ENCODE measurements around the gene CARD19. TPM values are rescaled to one million over a fixed set of nuclear protein-coding genes. Genes with fewer than 3 reads are reported as not detected.

Gene CARD19
- total RNA-seq, 2 donors from 2014 or later = 16.4 to 21.9 TPM

DNA sequence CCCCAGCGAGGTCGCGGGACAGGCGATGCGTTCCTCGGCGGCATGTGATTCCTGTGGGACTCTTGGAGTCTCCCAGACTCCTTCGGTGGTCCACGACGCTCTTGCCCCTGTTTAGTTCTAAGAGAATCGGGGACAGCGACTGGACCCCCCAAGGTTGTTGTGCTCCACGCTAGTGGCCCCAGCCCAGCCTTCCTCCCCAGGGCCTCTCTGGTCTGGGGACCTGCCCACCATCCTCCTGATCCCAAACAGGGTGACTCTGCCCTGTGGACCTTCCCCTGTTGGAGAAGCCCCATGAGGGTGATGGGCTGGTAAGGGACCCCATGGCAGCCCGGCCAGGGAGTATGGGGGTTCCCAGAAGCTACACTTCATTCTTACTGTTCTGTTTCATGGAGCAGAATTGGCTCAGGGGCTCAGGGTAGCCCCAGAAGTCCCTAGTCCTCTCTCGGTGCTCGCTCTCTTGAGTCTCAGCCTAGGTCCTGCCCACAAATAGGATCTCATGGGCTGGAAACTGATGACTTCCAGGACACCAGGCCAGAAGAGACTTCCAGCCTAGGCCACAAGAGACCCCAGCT lies 880 bp downstream of the CARD19 start:
- TF ChIP-seq, protein P1, sequence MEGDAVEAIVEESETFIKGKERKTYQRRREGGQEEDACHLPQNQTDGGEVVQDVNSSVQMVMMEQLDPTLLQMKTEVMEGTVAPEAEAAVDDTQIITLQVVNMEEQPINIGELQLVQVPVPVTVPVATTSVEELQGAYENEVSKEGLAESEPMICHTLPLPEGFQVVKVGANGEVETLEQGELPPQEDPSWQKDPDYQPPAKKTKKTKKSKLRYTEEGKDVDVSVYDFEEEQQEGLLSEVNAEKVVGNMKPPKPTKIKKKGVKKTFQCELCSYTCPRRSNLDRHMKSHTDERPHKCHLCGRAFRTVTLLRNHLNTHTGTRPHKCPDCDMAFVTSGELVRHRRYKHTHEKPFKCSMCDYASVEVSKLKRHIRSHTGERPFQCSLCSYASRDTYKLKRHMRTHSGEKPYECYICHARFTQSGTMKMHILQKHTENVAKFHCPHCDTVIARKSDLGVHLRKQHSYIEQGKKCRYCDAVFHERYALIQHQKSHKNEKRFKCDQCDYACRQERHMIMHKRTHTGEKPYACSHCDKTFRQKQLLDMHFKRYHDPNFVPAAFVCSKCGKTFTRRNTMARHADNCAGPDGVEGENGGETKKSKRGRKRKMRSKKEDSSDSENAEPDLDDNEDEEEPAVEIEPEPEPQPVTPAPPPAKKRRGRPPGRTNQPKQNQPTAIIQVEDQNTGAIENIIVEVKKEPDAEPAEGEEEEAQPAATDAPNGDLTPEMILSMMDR (conservative IDR thresholded peaks at IDR 0.05) = no peak
- Histone ChIP-seq H3K27me3 (ENCODE audit: control insufficient read depth, insufficient read depth, low read length, poor library complexity, severe bottlenecking) (no peaks in the 10 kb centered on the region), H3K9ac (ENCODE audit: extremely low read depth, low read length, poor library complexity, severe bottlenecking) (peak overlapping the region; percentile 44), H3K27ac (ENCODE audit: low read depth, low read length) (peak overlapping the region; percentile 17), H3K36me3 (ENCODE audit: control insufficient read depth, insufficient read depth, low read length) (no peaks in the 10 kb centered on the region), H3K4me1 (ENCODE audit: control insufficient read depth, insufficient read depth, low read length) (peaks cover 7% of the 10 kb centered on the region), H3K4me3 (ENCODE audit: low read length) (peak overlapping the region; percentile 89), H3K9me3 (ENCODE audit: control insufficient read depth, low read length) (no peaks in the 10 kb centered on the region)
- 36 to 40% methylated on average over 14 to 16 of the region's 16 CpGs for WGBS, 2 experiments (ENCODE audit: insufficient coverage in 1 of 2, insufficient read length in 1 of 2)
- no peak for DNase-seq
- H3K9me3 Mint-ChIP-seq = peaks cover 8% of the 10 kb centered on the region
- no peak overlapping the region for H3K27ac Mint-ChIP-seq
- peaks cover 4% of the 10 kb centered on the region for H3K27me3 Mint-ChIP-seq (ENCODE audit: insufficient read depth)
- H3K36me3 Mint-ChIP-seq (ENCODE audit: low read depth) = no peaks in the 10 kb centered on the region
- peaks cover 5% of the 10 kb centered on the region for H3K4me1 Mint-ChIP-seq
- H3K4me3 Mint-ChIP-seq = peak overlapping the region; percentile 74

DNA sequence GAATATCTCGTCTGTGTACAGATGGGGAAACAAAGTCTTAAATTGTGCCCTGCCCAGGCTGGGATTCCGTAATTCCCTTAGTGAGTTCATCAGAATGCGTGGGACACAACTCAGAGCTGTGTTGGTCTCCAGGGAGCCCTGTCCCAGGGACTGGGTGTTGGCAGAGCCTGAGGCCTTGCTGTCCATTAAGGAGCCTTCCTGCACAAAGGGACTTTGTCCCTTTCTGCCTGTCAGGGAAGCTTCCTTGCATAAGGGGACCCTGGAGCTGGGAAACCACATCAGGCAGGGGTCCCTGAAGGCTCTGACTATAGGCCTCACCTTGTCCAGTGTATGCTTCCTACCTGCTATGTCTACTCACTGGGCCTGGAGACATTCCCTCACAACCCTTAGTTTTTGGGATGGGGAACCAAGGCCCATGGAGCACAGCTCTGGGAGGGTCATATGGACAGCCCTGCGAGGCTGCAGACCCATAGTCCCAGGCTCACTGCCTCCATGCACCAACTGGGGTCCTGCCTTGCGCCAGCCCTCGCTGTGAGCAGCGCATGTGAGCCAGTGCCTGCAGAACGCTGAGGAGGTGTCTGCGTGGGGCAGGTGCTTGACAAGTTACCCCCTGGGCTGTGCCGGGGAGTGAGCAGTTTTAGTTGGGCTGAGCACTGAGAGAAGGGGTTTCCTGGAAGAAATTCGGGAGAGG lies 1.6 kb downstream of the CARD19 start:
- H3K27ac ChIP-seq (ENCODE audit: low read depth, low read length) = peak overlapping the region; percentile 21
- no peaks in the 10 kb centered on the region for H3K36me3 Mint-ChIP-seq (ENCODE audit: low read depth)
- H3K4me3 ChIP-seq (ENCODE audit: low read length) = no peak overlapping the region

DNA sequence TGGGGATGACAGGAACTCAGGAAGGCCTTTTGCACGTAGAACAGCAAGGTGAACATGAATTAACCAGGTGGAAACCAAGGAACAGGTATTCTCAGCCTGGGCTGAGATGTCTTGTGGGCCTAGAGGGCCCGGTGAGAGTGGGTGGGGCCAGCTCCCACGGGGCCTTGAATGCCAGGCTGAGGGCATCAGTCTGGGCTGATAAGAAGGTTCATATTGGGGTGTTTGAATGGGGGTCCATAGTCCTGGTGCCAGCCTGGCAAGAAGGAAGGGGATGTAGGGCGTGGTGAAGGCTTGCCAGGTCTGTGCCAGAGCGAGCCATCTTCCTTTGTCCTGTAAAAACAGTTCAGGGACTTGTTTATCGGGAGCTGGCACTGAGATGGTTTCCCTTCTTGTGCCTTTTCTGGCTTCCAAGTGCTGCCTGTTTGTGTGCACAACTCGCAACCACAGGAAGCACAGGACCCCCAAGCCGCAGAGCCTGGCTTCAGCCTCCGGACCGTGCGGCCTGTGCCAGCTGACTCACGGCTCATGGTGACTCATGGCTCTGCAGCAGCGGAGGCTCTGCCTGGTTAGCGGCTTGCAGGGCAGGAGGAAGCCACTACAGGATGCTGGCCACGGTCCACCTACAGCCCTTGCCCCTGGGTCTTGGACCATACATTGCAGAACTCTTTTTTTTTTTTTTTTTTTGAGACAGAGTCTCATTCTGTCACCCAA lies 2.4 kb downstream of the CARD19 start:
- no peaks in the 10 kb centered on the region for H3K9me3 ChIP-seq (ENCODE audit: control insufficient read depth, low read length)
- Mint-ChIP-seq H3K9me3 (peaks cover 9% of the 10 kb centered on the region), H3K36me3 (ENCODE audit: low read depth) (no peaks in the 10 kb centered on the region), H3K4me1 (peaks cover 5% of the 10 kb centered on the region), H3K27ac (no peak overlapping the region), H3K27me3 (ENCODE audit: insufficient read depth) (peaks cover 4% of the 10 kb centered on the region), H3K4me3 (no peak overlapping the region)
- TF ChIP-seq, protein P1 (conservative IDR thresholded peaks at IDR 0.05) = no peak
- H3K4me3 ChIP-seq (ENCODE audit: low read length) = no peak overlapping the region
- H3K9ac ChIP-seq (ENCODE audit: extremely low read depth, low read length, poor library complexity, severe bottlenecking) = no peak overlapping the region
- WGBS, 2 experiments (ENCODE audit: insufficient coverage in 1 of 2, insufficient read length in 1 of 2) = 82 to 91% methylated on average over 12 to 15 of the region's 15 CpGs
- no peaks in the 10 kb centered on the region for H3K36me3 ChIP-seq (ENCODE audit: control insufficient read depth, insufficient read depth, low read length)
- H3K4me1 ChIP-seq (ENCODE audit: control insufficient read depth, insufficient read depth, low read length) = peaks cover 7% of the 10 kb centered on the region
- no peaks in the 10 kb centered on the region for H3K27me3 ChIP-seq (ENCODE audit: control insufficient read depth, insufficient read depth, low read length, poor library complexity, severe bottlenecking)
- DNase-seq = peak; percentile 42
- no peak overlapping the region for H3K27ac ChIP-seq (ENCODE audit: low read depth, low read length)

More for the DNA sequence above, 1.6 kb downstream of the CARD19 start:
- 77 to 83% methylated on average over 6 to 11 of the region's 11 CpGs for WGBS, 2 experiments (ENCODE audit: insufficient coverage in 1 of 2, insufficient read length in 1 of 2)
- TF ChIP-seq, protein P1 (conservative IDR thresholded peaks at IDR 0.05) = no peak
- Mint-ChIP-seq H3K9me3 (peaks cover 8% of the 10 kb centered on the region), H3K4me1 (peaks cover 5% of the 10 kb centered on the region), H3K4me3 (peak overlapping the region; percentile 74), H3K27ac (no peak overlapping the region), H3K27me3 (ENCODE audit: insufficient read depth) (peaks cover 4% of the 10 kb centered on the region)
- Histone ChIP-seq H3K27me3 (ENCODE audit: control insufficient read depth, insufficient read depth, low read length, poor library complexity, severe bottlenecking) (no peaks in the 10 kb centered on the region), H3K36me3 (ENCODE audit: control insufficient read depth, insufficient read depth, low read length) (no peaks in the 10 kb centered on the region), H3K9ac (ENCODE audit: extremely low read depth, low read length, poor library complexity, severe bottlenecking) (no peak overlapping the region), H3K4me1 (ENCODE audit: control insufficient read depth, insufficient read depth, low read length) (peaks cover 7% of the 10 kb centered on the region), H3K9me3 (ENCODE audit: control insufficient read depth, low read length) (no peaks in the 10 kb centered on the region)
- peak; percentile 45 for DNase-seq
